Measurements from ENCODE around the gene SLC7A10. TPM values are rescaled to one million over a fixed set of nuclear protein-coding genes. Genes with fewer than 3 reads are reported as not detected.

The SLC7A10 gene
- total and polyA plus RNA-seq, 12 donors: 0.31 to 0.70 (median 0.64) TPM; not detected in 7

GRCh38 chr19:33206261-33207039, 19.2 kb downstream of the SLC7A10 start:
- no peak overlapping the region for H3K27ac ChIP-seq
- 92 to 97% methylated on average over 37 to 38 of the region's 38 CpGs for WGBS, 2 donors
- intact Hi-C loops (cut with DNase I): loop anchor here in 1 of 10 donors (2.0 kb wide), 1 partner anchor 66 kb away; no protein-coding TSS in a partner anchor
- no peaks in the 10 kb centered on the region for H3K27me3 ChIP-seq
- H3K9me3 ChIP-seq: no peaks in the 10 kb centered on the region
- peaks cover 0 to 43% (median 6%) of the 10 kb centered on the region in 9 donors for H3K36me3 ChIP-seq
- TF ChIP-seq CTCF (IDR thresholded peaks at IDR 0.05): no peak
- no peak overlapping the region for H3K4me3 ChIP-seq
- DNase-seq: no peak
- no peak for ATAC-seq
- H3K4me1 ChIP-seq: peaks cover 0 to 7% (median 0%) of the 10 kb centered on the region in 9 donors

- ATAC-seq (no peak), DNase-seq (no peak)
- Histone ChIP-seq H3K27me3 (no peaks in the 10 kb centered on the region), H3K4me3 (no peak overlapping the region), H3K36me3 (peaks cover 0 to 43% (median 6%) of the 10 kb centered on the region in 9 donors), H3K4me1 (peaks cover 0 to 7% (median 0%) of the 10 kb centered on the region in 9 donors), H3K9me3 (no peaks in the 10 kb centered on the region), H3K27ac (no peak overlapping the region)
- WGBS, 2 donors: 95 to 96% methylated on average over 64 of the region's 64 CpGs
- intact Hi-C loops (cut with DNase I): loop anchor here in 1 of 10 donors (2.0 kb wide), 1 partner anchor 67 kb away; no protein-coding TSS in a partner anchor
- no peak for TF ChIP-seq CTCF (IDR thresholded peaks at IDR 0.05)
Observed at GRCh38 chr19:33205531-33206260, 20.0 kb downstream of the SLC7A10 start.

GRCh38 chr19:33205110-33205509, 20.5 kb downstream of the SLC7A10 start:
- 92 to 93% methylated on average over 27 of the region's 27 CpGs for WGBS, 2 donors

More at GRCh38 chr19:33205110-33205509, 20.5 kb downstream of the SLC7A10 start:
- no peak overlapping the region for H3K27ac ChIP-seq
- H3K9me3 ChIP-seq: no peaks in the 10 kb centered on the region
- TF ChIP-seq CTCF (IDR thresholded peaks at IDR 0.05): no peak
- DNase-seq: no peak
- H3K4me3 ChIP-seq: no peak overlapping the region
- peaks cover 0 to 7% (median 0%) of the 10 kb centered on the region in 9 donors for H3K4me1 ChIP-seq
- ATAC-seq: no peak
- peaks cover 0 to 43% (median 6%) of the 10 kb centered on the region in 9 donors for H3K36me3 ChIP-seq
- intact Hi-C loops (cut with DNase I): no loop called here
- no peaks in the 10 kb centered on the region for H3K27me3 ChIP-seq

Data from heart right ventricle (tissue), 16 donors.